Smooth muscle cell (in vitro differentiated cells): Measurements from ENCODE around the gene IRF8. TPM values are rescaled to one million over a fixed set of nuclear protein-coding genes. Genes with fewer than 3 reads are reported as not detected.

Experiments used
- DNase-seq: peaks from one replicate; lab custom pipeline; 2025; ENCODE audit not compliant: unreplicated experiment; lab: John Stamatoyannopoulos, UW
- H2AFZ ChIP-seq: fragments of 200-600 bp; sonication (generic); 2 replicates; pipeline ENCODE4 v1.6.0; 2016; ENCODE audit warnings: antibody characterized with exemption, low read depth, mild to moderate bottlenecking
- H3F3A ChIP-seq: fragments of 200-600 bp; sonication (generic); 2 replicates; pipeline ENCODE4 v1.6.0; 2017; ENCODE audit warnings: antibody characterized with exemption, low read depth
- H3K27ac ChIP-seq: fragments of 200-600 bp; sonication (generic); 2 replicates; pipeline ENCODE4 v1.5.1; 2016; ENCODE audit warnings: low read depth, mild to moderate bottlenecking
- H3K27me3 ChIP-seq: fragments of 200-600 bp; sonication (generic); 2 replicates; pipeline ENCODE4 v1.6.1; 2016; ENCODE audit warnings: low read depth, mild to moderate bottlenecking
- H3K36me3 ChIP-seq: fragments of 200-600 bp; sonication (generic); 2 replicates; pipeline ENCODE4 v1.5.1; 2016; ENCODE audit warnings: low read depth
- H3K4me1 ChIP-seq: fragments of 200-600 bp; sonication (generic); 2 replicates; pipeline ENCODE4 v1.5.1; 2016; ENCODE audit warnings: low read depth
- H3K4me2 ChIP-seq: fragments of 200-600 bp; sonication (generic); 2 replicates; pipeline ENCODE4 v1.6.0; 2016; ENCODE audit warnings: mild to moderate bottlenecking
- H3K4me3 ChIP-seq: fragments of 200-600 bp; sonication (generic); 2 replicates; pipeline ENCODE4 v1.5.1; 2016; ENCODE audit warnings: mild to moderate bottlenecking
- H3K79me2 ChIP-seq: fragments of 200-600 bp; sonication (generic); 2 replicates; pipeline ENCODE4 v1.6.0; 2016; ENCODE audit warnings: low read depth, mild to moderate bottlenecking
- H3K9ac ChIP-seq: fragments of 200-600 bp; sonication (generic); 2 replicates; pipeline ENCODE4 v1.6.0; 2016; ENCODE audit warnings: low read depth
- H3K9me3 ChIP-seq: fragments of 200-600 bp; sonication (generic); replicated peaks from 2 replicates; pipeline ENCODE4 v1.5.1; 2016; ENCODE audit warnings: low read depth
- H4K20me1 ChIP-seq: fragments of 200-600 bp; sonication (generic); 2 replicates; pipeline ENCODE4 v1.6.0; 2016; ENCODE audit warnings: low read depth
- CTCF ChIP-seq: fragments of 200-600 bp; sonication (generic); IDR thresholded peaks from 2 replicates; pipeline ENCODE4 v1.5.1; 2017; ENCODE audit warnings: borderline replicate concordance, mild to moderate bottlenecking, antibody characterized with exemption; ENCODE audit not compliant: insufficient read depth, poor library complexity, severe bottlenecking
- WGBS: methylation state at CpG from one replicate; pipeline ENCODE4 v1.1.7; 2016; ENCODE audit warnings: low lambda C conversion rate; 5-methylcytosine and 5-hydroxymethylcytosine counted together
- polyA plus RNA-seq: library from polyadenylated mRNA; unstranded; fragments of >200 nt; fragmentation: Nextera tagmentation; extraction: Ambion mirVana; gene quantifications from 2 replicates; pipeline ENCODE4 v1.2.1, GENCODE V29; 2016
- total RNA-seq: library from RNA; depleted of rRNA; stranded (reverse); fragments of >200 nt; gene quantifications from 2 replicates; pipeline ENCODE4 v1.2.3, GENCODE V29; 2014

Gene IRF8
- total and polyA plus RNA-seq, 2 experiments from 2014 or later, result 0.88 to 3.4 TPM

GRCh38 chr16:85911251-85911930 is 12.4 kb downstream of the IRF8 start:
- no peak overlapping the region for H3K9ac ChIP-seq
- no peaks in the 10 kb centered on the region for H3K36me3 ChIP-seq
- H3K4me3 ChIP-seq, result no peak overlapping the region
- no peak for TF ChIP-seq CTCF
- no peaks in the 10 kb centered on the region for H4K20me1 ChIP-seq
- H2AFZ ChIP-seq, result no peak overlapping the region
- no peaks in the 10 kb centered on the region for H3F3A ChIP-seq
- no peak overlapping the region for H3K27ac ChIP-seq
- DNase-seq, result no peak
- no peak overlapping the region for H3K4me2 ChIP-seq
- peaks cover 17% of the 10 kb centered on the region for H3K4me1 ChIP-seq
- WGBS, result 89% methylated on average over 15 of the region's 15 CpGs
- no peaks in the 10 kb centered on the region for H3K27me3 ChIP-seq
- no peaks in the 10 kb centered on the region for H3K79me2 ChIP-seq
- no peaks in the 10 kb centered on the region for H3K9me3 ChIP-seq

GRCh38 chr16:85912211-85912974 is 13.4 kb downstream of the IRF8 start:
- Histone ChIP-seq H3F3A (no peaks in the 10 kb centered on the region), H3K36me3 (no peaks in the 10 kb centered on the region), H3K27ac (no peak overlapping the region), H3K4me1 (peaks cover 17% of the 10 kb centered on the region), H3K4me2 (peak overlapping the region; percentile 44), H3K9ac (no peak overlapping the region), H2AFZ (no peak overlapping the region), H3K27me3 (no peaks in the 10 kb centered on the region), H3K4me3 (no peak overlapping the region), H3K9me3 (no peaks in the 10 kb centered on the region), H4K20me1 (no peaks in the 10 kb centered on the region), H3K79me2 (no peaks in the 10 kb centered on the region)
- 63% methylated on average over 13 of the region's 13 CpGs for WGBS
- DNase-seq, result no peak
- TF ChIP-seq CTCF, result no peak

GRCh38 chr16:85913141-85913601 is 14.2 kb downstream of the IRF8 start:
- DNase-seq, result no peak
- Histone ChIP-seq H3F3A (no peaks in the 10 kb centered on the region), H3K36me3 (no peaks in the 10 kb centered on the region), H3K27ac (no peak overlapping the region), H3K4me2 (no peak overlapping the region), H3K4me1 (peaks cover 17% of the 10 kb centered on the region), H3K9me3 (no peaks in the 10 kb centered on the region), H3K79me2 (no peaks in the 10 kb centered on the region), H4K20me1 (no peaks in the 10 kb centered on the region), H3K4me3 (no peak overlapping the region), H3K9ac (no peak overlapping the region), H2AFZ (no peak overlapping the region), H3K27me3 (no peaks in the 10 kb centered on the region)
- 93% methylated on average over 12 of the region's 12 CpGs for WGBS
- no peak for TF ChIP-seq CTCF
